CD4-positive, alpha-beta memory T cell (primary cell): Measurements from ENCODE around the gene RIMBP2. TPM values are rescaled to one million over a fixed set of nuclear protein-coding genes. Genes with fewer than 3 reads are reported as not detected.

Experiments used
- CTCF ChIA-PET: fragments of 350-600 bp; sonication (Branson Sonifier 250); formaldehyde crosslinking; loops from one replicate; lab custom pipeline; 2021; ENCODE audit warnings: inconsistent platforms; ENCODE audit not compliant: partially characterized antibody; lab: Charles Lee
- POLR2A ChIA-PET: fragments of 350-600 bp; sonication (Branson Sonifier 250); formaldehyde crosslinking; loops from one replicate; lab custom pipeline; 2021; ENCODE audit not compliant: partially characterized antibody; lab: Charles Lee
- DNase-seq, 5 donors: peaks; one replicate each; pipeline versions ENCODE4 v3.0.0 to v3.0.0-alpha.2; 2020 to 2022; ENCODE audit warnings: mixed read lengths in 1 of 5
- H3K27ac ChIP-seq: one replicate; pipeline ENCODE4 v1.7.0; 2013; ENCODE audit warnings: low read depth, low read length
- H3K27me3 ChIP-seq: 2 replicates; pipeline ENCODE4 v1.7.0; 2013; ENCODE audit warnings: mild to moderate bottlenecking, low read length, moderate library complexity; ENCODE audit not compliant: insufficient read depth
- H3K36me3 ChIP-seq: 2 replicates; pipeline ENCODE4 v1.7.0; 2013; ENCODE audit warnings: mild to moderate bottlenecking, low read length, moderate library complexity; ENCODE audit not compliant: insufficient read depth
- H3K4me1 ChIP-seq: 2 replicates; pipeline ENCODE4 v1.7.0; 2013; ENCODE audit warnings: mild to moderate bottlenecking, low read length, moderate library complexity; ENCODE audit not compliant: insufficient read depth
- H3K4me3 ChIP-seq, 2 donors: one replicate each; pipeline ENCODE4 v1.7.0; 2013; ENCODE audit warnings: low read length in 2 of 2, mild to moderate bottlenecking in 1 of 2
- H3K9me3 ChIP-seq, 2 donors: one replicate each; pipeline ENCODE4 v1.7.0; 2013; ENCODE audit warnings: low read length in 2 of 2, control low read depth in 1 of 2; ENCODE audit not compliant: control insufficient read depth in 1 of 2
- H3K27ac Mint-ChIP-seq, 7 donors: one replicate each; pipeline ENCODE4 v1.8.0; 2020 to 2021; ENCODE audit warnings: mixed read lengths in 7 of 7, mild to moderate bottlenecking in 6 of 7, inconsistent platforms in 3 of 7, moderate library complexity in 3 of 7
- H3K27me3 Mint-ChIP-seq, 2 donors: one replicate each; pipeline ENCODE4 v1.8.0; 2020 to 2021; ENCODE audit warnings: mixed read lengths in 2 of 2
- H3K36me3 Mint-ChIP-seq, 2 donors: one replicate each; pipeline ENCODE4 v1.8.0; 2020 to 2021; ENCODE audit warnings: mixed read lengths in 2 of 2, inconsistent platforms in 1 of 2, mild to moderate bottlenecking in 1 of 2
- H3K4me1 Mint-ChIP-seq, 4 donors: one replicate each; pipeline ENCODE4 v1.8.0; 2020 to 2021; ENCODE audit warnings: mixed read lengths in 4 of 4, mild to moderate bottlenecking in 1 of 4
- H3K4me3 Mint-ChIP-seq, 8 donors: one replicate each; pipeline ENCODE4 v1.8.0; 2020 to 2021; ENCODE audit warnings: mixed read lengths in 8 of 8, mild to moderate bottlenecking in 7 of 8, moderate library complexity in 6 of 8, inconsistent platforms in 3 of 8
- H3K9me3 Mint-ChIP-seq, 8 donors: one replicate each; pipeline ENCODE4 v1.8.0; 2020 to 2021; ENCODE audit warnings: mixed read lengths in 8 of 8, mild to moderate bottlenecking in 5 of 8, inconsistent platforms in 3 of 8, moderate library complexity in 1 of 8
- intact Hi-C: fragments of 100-400 bp; cut with micrococcal nuclease; formaldehyde crosslinking; loops from one replicate; pipeline ENCODE4 v1.15.1; 2023
- polyA plus RNA-seq, 2 donors: library from polyadenylated mRNA; unstranded; fragments of 300-500 nt; fragmentation: Illumina TruSeq; gene quantifications; one replicate each; pipeline ENCODE4 v1.2.3, GENCODE V29; 2021
- total RNA-seq, 2 experiments: library from RNA; stranded (reverse); gene quantifications; one replicate each; pipeline ENCODE4 v1.2.3, GENCODE V29; 2021

The RIMBP2 gene
- total and polyA plus RNA-seq, 4 experiments from 2014 or later, result 0.20 TPM; not detected in 3

DNA sequence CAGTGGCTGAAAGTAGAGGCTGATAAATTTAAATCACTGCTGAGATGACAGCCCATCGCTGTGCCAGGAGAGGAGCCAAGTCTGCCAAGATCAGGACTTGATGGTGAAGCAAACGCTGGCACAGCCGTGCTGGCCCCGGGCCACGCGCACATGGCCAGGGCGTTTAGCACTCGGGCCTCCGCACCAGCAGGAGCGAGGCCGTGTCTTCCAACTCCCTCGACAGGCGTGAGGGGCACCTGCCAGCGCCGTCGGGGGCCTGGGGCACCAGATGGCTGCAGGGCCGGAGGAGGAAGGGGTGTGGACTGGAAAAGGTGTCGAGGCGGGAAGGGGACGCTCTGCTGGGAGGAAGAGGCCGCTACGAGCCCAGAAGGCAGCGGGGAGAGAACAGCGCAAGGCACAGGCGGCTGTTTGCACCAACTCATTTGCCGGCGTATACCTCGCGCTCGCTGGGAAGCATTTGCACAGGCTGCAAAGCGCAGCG, 29.5 kb downstream of the RIMBP2 start:
- Histone ChIP-seq H3K27ac (no peak overlapping the region), H3K27me3 (no peaks in the 10 kb centered on the region), H3K9me3 (no peaks in the 10 kb centered on the region), H3K4me1 (no peaks in the 10 kb centered on the region), H3K4me3 (no peak overlapping the region), H3K36me3 (no peaks in the 10 kb centered on the region)
- POLR2A ChIA-PET, result no interaction called here
- CTCF ChIA-PET, result no interaction called here
- Mint-ChIP-seq H3K27ac (no peak overlapping the region), H3K4me3 (no peak overlapping the region), H3K27me3 (peaks cover 4 to 6% of the 10 kb centered on the region in 2 donors), H3K36me3 (no peaks in the 10 kb centered on the region), H3K4me1 (no peaks in the 10 kb centered on the region), H3K9me3 (no peaks in the 10 kb centered on the region)
- intact Hi-C loops, result no loop called here
- DNase-seq, result no peak

DNA sequence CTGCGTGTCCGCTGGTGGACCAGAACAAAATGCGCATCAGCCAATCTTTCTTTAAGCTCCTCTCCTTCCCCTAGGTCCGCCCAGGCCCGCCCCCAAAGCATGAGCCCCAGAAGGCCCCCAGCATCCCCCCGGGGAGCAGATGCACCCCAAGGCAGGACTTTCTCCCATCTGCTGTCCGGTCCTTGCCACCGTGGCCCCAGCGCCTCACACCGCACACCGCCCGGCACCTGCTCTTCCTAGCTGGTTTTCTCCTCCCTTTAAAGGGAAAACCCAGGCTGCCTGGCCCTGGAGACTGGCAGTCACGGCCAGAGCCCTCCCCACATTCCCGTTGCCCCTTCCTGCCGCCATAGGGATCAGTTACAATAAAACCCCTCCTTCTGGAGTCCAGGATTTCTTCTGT, 30.2 kb downstream of the RIMBP2 start:
- Histone ChIP-seq H3K4me3 (no peak overlapping the region), H3K27ac (no peak overlapping the region), H3K9me3 (no peaks in the 10 kb centered on the region), H3K27me3 (no peaks in the 10 kb centered on the region), H3K36me3 (no peaks in the 10 kb centered on the region), H3K4me1 (no peaks in the 10 kb centered on the region)
- H3K4me1 Mint-ChIP-seq, result no peaks in the 10 kb centered on the region
- no peaks in the 10 kb centered on the region for H3K36me3 Mint-ChIP-seq
- intact Hi-C loops, result no loop called here
- no peak overlapping the region for H3K27ac Mint-ChIP-seq
- H3K4me3 Mint-ChIP-seq, result no peak overlapping the region
- POLR2A ChIA-PET, result no interaction called here
- DNase-seq, result no peak
- no peaks in the 10 kb centered on the region for H3K9me3 Mint-ChIP-seq
- peaks cover 4 to 6% of the 10 kb centered on the region in 2 donors for H3K27me3 Mint-ChIP-seq
- CTCF ChIA-PET, result no interaction called here

DNA sequence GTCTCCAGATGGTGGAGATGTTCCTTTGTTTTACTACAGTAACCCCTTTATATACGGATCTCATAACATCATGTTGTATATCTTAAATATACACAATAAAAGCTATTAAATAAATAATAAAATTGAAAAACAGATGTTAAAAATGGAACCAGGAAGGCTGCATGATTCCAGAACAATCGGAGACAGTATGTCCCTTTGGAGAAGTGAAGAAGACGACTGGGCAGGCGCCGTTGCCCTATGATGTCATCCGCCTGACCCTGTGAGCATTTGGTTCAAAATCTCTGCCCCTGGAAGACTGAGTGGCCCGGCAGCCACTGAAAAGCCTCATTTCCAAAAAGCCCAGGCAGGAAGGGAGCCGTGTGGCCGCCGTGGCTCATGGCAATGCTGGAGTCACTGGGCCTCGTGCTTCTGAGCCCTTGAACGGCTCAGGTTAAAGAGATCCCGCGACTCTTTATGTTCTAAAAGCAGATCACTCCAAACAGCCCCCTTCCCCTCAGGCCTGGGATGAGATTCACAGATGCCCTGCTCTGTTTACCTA, 30.8 kb downstream of the RIMBP2 start:
- no peak overlapping the region for H3K4me3 Mint-ChIP-seq
- H3K27me3 Mint-ChIP-seq, result peaks cover 4 to 6% of the 10 kb centered on the region in 2 donors
- no peaks in the 10 kb centered on the region for H3K36me3 ChIP-seq
- no peak for DNase-seq
- no peaks in the 10 kb centered on the region for H3K9me3 Mint-ChIP-seq
- intact Hi-C loops, result no loop called here
- no peaks in the 10 kb centered on the region for H3K4me1 ChIP-seq
- no peak overlapping the region for H3K27ac ChIP-seq
- H3K27me3 ChIP-seq, result no peaks in the 10 kb centered on the region
- H3K36me3 Mint-ChIP-seq, result no peaks in the 10 kb centered on the region
- H3K27ac Mint-ChIP-seq, result no peak overlapping the region
- H3K9me3 ChIP-seq, result no peaks in the 10 kb centered on the region
- ChIA-PET POLR2A (no interaction called here), CTCF (no interaction called here)
- no peak overlapping the region for H3K4me3 ChIP-seq
- H3K4me1 Mint-ChIP-seq, result no peaks in the 10 kb centered on the region

DNA sequence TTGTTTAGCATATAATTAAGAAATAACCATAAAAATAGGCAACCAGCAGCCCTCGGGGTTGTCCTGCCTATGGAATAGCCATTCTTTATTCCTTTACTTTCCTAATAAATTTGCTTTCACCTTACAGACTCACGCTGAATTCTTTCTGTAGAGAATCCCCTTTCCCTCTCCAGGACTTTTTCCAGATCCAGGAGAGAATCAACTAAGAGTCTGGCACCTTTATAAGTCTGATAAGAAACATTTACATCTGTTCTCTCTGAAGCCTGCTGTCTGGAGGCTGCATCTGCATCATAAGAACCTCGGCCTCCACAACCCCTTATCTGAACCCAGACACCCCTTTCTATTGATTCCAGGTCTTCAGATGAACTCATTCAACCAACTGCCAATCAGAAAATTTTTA, 32.3 kb downstream of the RIMBP2 start:
- H3K27ac ChIP-seq, result no peak overlapping the region
- DNase-seq, result no peak
- intact Hi-C loops, result no loop called here
- no peaks in the 10 kb centered on the region for H3K36me3 ChIP-seq
- Mint-ChIP-seq H3K27me3 (peaks cover 4 to 6% of the 10 kb centered on the region in 2 donors), H3K36me3 (no peaks in the 10 kb centered on the region), H3K4me1 (no peaks in the 10 kb centered on the region), H3K4me3 (no peak overlapping the region), H3K9me3 (no peaks in the 10 kb centered on the region), H3K27ac (no peak overlapping the region)
- H3K4me3 ChIP-seq, result no peak overlapping the region
- H3K27me3 ChIP-seq, result no peaks in the 10 kb centered on the region
- H3K4me1 ChIP-seq, result no peaks in the 10 kb centered on the region
- no peaks in the 10 kb centered on the region for H3K9me3 ChIP-seq
- ChIA-PET CTCF (no interaction called here), POLR2A (no interaction called here)

DNA sequence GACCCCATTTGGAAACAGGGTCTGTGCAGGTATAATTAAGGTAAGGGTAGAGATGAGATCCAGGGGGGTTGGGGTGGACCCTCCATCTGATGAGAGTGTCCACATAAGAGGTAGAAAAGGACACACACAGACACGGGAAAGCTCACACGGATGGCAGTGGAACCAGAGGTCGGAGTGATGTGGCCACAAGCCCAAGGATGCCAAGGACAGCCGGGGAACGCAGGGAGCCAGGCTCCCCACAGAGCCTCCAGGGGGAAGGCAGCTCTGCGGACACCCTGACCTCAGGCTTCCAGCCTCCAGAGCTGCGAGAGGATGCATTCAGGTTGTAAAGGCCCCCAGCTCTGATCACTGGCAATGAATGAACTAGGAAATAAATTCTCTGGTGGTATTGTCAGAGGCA, 33.0 kb downstream of the RIMBP2 start:
- intact Hi-C loops, result no loop called here
- Histone ChIP-seq H3K4me1 (no peaks in the 10 kb centered on the region), H3K27me3 (no peaks in the 10 kb centered on the region), H3K4me3 (no peak overlapping the region), H3K27ac (no peak overlapping the region), H3K36me3 (no peaks in the 10 kb centered on the region), H3K9me3 (no peaks in the 10 kb centered on the region)
- ChIA-PET POLR2A (no interaction called here), CTCF (no interaction called here)
- DNase-seq, result no peak
- no peak overlapping the region for H3K4me3 Mint-ChIP-seq
- peaks cover 0 to under 1% (median 0%) of the 10 kb centered on the region in 8 donors for H3K9me3 Mint-ChIP-seq
- H3K27ac Mint-ChIP-seq, result no peak overlapping the region
- H3K36me3 Mint-ChIP-seq, result no peaks in the 10 kb centered on the region
- peaks cover 4 to 6% of the 10 kb centered on the region in 2 donors for H3K27me3 Mint-ChIP-seq
- no peaks in the 10 kb centered on the region for H3K4me1 Mint-ChIP-seq

DNA sequence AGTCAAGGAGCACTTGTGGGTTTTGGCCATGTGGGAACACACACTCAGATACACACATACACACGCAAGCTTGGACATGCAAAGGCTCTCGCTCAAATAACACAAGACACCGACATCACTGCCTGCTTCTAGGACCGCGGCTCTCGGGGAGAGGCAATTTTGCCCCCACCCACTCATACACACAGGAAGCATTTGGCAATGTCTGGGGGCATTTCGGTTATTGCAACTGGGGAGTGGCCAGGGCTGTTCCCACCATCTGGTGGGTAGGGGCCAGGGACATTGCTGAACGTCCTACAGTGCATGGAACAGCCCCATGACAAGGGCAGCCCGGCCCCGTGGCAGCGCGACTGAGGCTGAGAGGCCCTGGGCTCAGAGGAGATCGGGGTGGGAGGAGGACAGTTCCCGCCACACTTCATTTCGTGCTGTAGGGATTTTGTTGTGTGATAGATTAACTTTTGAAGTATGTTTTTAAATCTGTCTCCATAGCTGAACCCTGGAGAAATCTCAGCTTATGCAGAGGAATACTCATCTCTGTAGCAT, 35.6 kb downstream of the RIMBP2 start:
- intact Hi-C loops, result no loop called here
- Histone ChIP-seq H3K9me3 (no peaks in the 10 kb centered on the region), H3K27ac (no peak overlapping the region), H3K4me3 (no peak overlapping the region), H3K36me3 (no peaks in the 10 kb centered on the region), H3K27me3 (no peaks in the 10 kb centered on the region), H3K4me1 (no peaks in the 10 kb centered on the region)
- H3K4me3 Mint-ChIP-seq, result no peak overlapping the region
- H3K27me3 Mint-ChIP-seq, result peaks cover 0 to 3% of the 10 kb centered on the region in 2 donors
- H3K4me1 Mint-ChIP-seq, result no peaks in the 10 kb centered on the region
- no peaks in the 10 kb centered on the region for H3K36me3 Mint-ChIP-seq
- CTCF ChIA-PET, result no interaction called here
- no peak overlapping the region for H3K27ac Mint-ChIP-seq
- peaks cover 0 to 9% (median 0%) of the 10 kb centered on the region in 8 donors for H3K9me3 Mint-ChIP-seq
- DNase-seq, result no peak
- POLR2A ChIA-PET, result no interaction called here

DNA sequence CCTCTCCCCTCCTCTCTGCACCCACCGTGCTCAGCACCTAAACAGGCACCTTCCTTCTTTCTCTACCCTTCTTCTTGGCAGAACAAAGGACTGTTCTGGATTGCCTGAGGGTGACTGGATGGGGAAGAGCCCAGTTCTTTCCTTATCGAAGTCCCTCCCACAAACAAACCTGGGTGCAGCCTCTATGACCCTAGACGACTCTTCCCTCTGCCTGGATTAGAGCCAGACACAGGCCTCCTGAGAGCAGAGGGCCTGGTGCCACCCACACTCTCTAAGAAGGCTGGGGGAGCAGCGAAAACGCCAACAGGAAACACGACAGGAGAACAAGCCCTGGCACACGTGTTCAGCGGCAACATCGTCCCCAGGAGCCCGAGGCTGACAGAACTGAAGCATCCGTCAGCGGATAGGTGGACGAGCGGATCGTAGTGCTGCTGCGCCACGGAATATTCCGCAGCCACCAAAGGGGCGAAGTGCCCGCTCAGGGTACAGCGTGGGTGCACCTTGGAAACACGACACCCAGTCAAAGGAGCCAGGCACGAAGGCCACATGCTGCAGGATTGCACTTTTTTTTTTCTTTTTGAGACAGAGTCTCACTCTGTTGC, 38.0 kb downstream of the RIMBP2 start:
- Mint-ChIP-seq H3K4me1 (no peaks in the 10 kb centered on the region), H3K36me3 (no peaks in the 10 kb centered on the region), H3K27me3 (peaks cover 1 to 3% of the 10 kb centered on the region in 2 donors), H3K4me3 (no peak overlapping the region), H3K9me3 (peaks cover 0 to 9% (median 0%) of the 10 kb centered on the region in 8 donors), H3K27ac (no peak overlapping the region)
- Histone ChIP-seq H3K4me3 (no peak overlapping the region), H3K36me3 (no peaks in the 10 kb centered on the region), H3K9me3 (no peaks in the 10 kb centered on the region), H3K27ac (no peak overlapping the region), H3K27me3 (no peaks in the 10 kb centered on the region), H3K4me1 (no peaks in the 10 kb centered on the region)
- intact Hi-C loops, result no loop called here
- DNase-seq, result no peak
- CTCF ChIA-PET, result no interaction called here
- POLR2A ChIA-PET, result no interaction called here
